Prostate gland (tissue), 2 donors: ENCODE results near the gene ZNF212.

ENCODE experiments used
- CTCF ChIP-seq, 4 experiments: fragments of 200-600 bp in 2 of 4; fragments of 450-650 bp in 2 of 4; sonication (generic) in 2 of 4; IDR thresholded peaks; 1 replicate in 3 of 4; 2 replicates in 1 of 4; pipeline ENCODE4 v1.5.1; 2016 to 2019; ENCODE audit warnings: antibody characterized with exemption in 4 of 4, mild to moderate bottlenecking in 2 of 4, moderate library complexity in 2 of 4
- POLR2A ChIP-seq: fragments of 450-650 bp; IDR thresholded peaks from one replicate; pipeline ENCODE4 v1.6.1; 2016; ENCODE audit warnings: antibody characterized with exemption, mild to moderate bottlenecking

GRCh38 chr7:149240637-149241036 lies 1.2 kb downstream of the ZNF212 start:
- TF ChIP-seq POLR2A (no peak), CTCF (IDR thresholded peaks at IDR 0.05) (no peak)
